HG02852 (cell line): ENCODE measurements around the gene PPOX.

ENCODE experiments used
- ATAC-seq: cut with Tn5 transposase; IDR thresholded peaks from one replicate; pipeline ENCODE4 v1.9.1; 2021; ENCODE audit warnings: mild to moderate bottlenecking, moderate library complexity; ENCODE audit not compliant: unreplicated experiment

Gene PPOX

DNA sequence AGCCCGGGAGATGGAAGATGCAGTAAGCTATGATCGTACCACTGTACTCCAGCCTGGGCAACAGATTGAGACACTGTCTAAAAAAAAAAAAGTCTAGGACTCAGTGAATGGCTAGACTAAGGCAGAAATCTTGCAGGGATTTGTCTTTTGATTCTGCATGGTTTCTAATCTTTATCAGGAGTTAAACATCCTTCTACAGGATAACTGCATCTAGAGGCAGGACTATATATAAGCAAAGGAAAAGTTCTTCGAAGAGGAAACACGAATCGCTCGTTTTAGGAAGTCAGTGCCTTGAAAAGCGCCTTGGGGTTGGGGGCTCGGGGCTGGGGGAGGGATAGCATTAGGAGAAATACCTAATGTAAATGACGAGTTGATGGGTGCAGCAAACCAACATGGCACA, 13.1 kb upstream of the PPOX start:
- no peak for ATAC-seq

DNA sequence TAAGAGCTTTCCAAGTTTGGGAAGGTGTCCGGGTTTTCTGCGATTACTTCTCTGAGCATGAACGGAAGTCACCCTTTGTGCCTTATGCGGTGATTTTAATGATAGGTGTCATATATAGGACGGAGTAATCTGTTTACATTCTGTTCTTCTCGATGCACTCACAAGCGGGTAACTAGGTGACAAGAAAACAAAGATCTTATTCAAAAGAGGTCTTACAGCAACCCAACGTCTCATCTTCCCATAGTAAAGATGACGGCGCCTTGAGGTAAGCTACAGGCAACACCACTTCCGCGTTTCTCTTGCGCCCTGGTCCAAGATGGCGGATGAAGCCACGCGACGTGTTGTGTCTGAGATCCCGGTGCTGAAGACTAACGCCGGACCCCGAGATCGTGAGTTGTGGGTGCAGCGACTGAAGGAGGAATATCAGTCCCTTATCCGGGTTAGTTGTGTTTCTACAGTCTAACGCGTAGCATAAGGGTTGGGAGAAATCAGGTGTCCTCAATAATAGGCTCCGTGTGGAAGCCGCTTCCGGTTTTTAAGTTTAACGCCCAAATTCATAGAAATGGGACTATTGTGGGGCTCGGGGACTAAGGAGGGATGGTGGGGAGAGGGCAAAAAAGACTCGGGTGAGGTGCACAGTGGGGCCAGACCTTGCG, 12.4 kb upstream of the PPOX start, which contains the start of gene UFC1:
TSS of gene UFC1 (plus strand) at position 297 of the 656 bp plus-strand sequence. CDS start at position 317, 20 bp downstream.
- peak; percentile 86 for ATAC-seq

DNA sequence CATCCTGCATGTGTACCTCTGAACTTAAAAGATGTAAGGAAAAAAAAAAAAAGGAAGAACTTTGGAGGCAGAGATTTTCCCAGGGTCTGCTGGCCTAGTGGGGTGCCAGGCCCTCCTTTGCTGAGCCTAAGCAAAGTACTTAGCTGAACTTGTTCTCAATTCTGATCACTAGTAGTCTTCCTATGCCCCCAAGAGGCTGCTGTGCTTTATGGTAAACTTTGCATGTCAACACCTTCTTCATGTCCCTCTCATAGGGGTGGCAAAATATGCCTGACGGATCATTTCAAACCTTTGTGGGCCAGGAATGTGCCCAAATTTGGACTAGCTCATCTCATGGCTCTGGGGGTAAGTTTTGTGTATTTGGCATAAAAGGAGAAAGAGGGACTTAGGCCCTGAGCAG, 8.4 kb upstream of the PPOX start:
- ATAC-seq: no peak

DNA sequence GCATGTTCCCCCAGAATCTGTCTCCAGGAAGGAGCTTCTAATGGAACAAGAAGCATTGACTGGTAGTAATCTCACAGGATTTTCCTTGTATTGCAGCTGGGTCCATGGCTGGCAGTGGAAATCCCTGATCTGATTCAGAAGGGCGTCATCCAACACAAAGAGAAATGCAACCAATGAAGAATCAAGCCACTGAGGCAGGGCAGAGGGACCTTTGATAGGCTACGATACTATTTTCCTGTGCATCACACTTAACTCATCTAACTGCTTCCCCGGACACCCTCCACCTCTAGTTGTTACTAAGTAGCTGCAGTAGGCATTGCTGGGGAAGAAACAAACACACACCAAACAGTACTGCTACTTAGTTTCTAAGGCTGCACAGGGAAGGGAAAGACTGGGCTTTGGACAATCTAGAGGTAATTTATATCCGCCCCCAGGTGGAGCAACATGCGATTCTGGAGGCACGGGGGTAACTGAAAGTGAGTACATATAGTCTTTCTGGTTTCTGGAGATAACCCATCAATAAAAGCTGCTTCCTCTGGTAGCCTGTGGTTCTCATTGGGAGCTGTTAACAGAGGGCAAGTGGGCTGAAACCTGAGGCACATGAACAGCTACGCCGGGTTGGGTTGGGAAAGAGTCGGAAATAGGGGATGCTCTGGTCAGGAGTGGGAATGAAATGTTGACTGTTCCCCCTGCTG, 7.8 kb upstream of the PPOX start:
- ATAC-seq: no peak

DNA sequence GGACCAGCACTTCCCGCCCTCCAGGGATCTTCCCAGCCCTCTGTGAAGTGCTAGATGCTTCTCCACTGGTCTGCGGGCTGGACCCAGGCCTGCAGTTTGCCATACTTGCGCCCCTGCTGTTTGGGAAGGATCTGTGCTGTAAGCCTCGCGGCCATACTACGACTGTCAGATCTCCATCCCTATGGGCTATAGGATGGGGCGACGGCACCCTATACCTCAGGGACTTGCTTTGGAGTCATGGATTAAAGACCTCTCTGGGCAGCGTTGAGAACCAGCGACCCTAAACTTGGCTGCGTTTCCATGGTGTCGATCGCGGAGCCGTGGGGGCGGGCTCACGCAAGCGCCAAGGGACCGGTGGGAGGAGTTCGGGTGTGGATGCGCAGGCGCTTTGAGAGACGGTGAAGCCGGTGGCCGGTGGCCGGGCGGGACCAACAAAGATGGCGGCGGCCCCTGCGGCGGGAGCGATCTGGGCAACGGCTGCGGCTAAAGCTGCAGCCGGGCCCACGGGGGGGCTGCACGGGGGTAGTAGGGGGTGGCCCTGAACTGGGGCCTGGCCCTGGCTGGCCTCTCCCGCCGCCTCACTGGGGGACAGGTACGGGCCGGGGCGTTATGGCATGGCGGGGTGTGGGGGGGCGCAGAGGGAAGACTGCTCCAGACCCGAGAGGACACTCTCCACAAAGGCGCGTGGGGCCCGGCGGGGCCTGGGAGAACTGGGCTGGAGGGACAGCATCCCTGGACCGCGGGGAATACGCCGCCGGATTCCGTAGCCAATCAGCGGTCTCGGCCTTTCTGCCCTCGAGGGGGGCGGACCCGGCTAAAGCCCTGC, 6.9 kb upstream of the PPOX start, which contains the start of gene USP21:
TSS of gene USP21 (plus strand) at position 414 of the 826 bp plus-strand sequence. CDS start 1,141 bp downstream, outside the sequence.
- peak; percentile 86 for ATAC-seq

DNA sequence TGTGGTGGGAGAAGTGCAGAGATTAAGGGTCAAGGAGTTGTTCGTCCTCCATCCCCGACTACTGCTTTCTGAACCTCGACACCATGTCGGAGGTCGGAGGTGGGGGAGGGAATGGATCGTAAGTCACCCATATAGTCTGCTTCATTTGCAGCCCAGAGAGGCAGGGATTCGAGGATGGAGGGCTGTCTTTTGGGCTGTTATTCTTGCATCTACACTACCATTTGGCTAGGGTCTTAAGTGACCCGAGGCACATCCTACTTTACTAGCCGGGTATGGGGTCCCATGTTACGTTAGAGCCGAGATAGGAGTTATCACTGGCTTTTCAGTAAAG, 6.3 kb upstream of the PPOX start:
- no peak for ATAC-seq

DNA sequence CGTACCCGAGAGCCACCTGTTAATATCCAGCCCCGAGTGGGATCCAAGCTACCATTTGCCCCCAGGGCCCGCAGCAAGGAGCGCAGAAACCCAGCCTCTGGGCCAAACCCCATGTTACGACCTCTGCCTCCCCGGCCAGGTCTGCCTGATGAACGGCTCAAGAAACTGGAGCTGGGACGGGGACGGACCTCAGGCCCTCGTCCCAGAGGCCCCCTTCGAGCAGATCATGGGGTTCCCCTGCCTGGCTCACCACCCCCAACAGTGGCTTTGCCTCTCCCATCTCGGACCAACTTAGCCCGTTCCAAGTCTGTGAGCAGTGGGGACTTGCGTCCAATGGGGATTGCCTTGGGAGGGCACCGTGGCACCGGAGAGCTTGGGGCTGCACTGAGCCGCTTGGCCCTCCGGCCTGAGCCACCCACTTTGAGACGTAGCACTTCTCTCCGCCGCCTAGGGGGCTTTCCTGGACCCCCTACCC, 5.5 kb upstream of the PPOX start:
- ATAC-seq: no peak

DNA sequence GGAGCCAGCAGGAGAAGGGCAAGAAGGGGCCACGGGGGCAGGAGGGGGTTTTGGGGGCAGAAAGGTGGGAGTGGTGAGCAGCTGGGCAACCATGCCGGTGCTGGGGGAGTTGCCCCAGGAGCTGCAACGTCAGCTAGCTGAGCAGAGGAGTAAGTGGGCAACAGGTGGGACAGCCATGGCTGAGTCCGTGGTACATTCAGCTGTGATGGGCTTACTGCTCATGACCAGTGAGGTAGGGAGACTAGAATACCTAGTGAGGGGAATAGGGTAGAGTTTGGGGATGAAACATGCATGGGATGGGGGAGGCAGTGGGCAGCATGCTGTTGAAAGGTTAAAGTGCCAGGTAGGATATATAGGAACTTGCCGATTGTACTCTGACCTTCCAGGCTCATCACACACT, 4.6 kb upstream of the PPOX start:
- ATAC-seq: no peak

DNA sequence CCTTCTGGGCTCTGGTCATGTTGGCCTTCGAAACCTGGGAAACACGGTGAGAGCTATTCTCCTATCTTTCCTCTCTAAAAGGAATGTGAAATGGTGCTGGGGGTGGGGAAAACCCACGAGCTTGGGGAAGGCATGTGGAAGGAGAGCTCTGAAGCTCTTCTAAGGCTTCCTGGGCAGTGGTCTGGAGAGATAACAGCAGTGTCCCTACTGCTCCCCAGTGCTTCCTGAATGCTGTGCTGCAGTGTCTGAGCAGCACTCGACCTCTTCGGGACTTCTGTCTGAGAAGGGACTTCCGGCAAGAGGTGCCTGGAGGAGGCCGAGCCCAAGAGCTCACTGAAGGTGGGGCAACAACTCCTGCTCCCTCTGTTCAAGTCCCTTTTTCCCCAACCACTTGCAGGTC, 4.2 kb upstream of the PPOX start:
- no peak for ATAC-seq

DNA sequence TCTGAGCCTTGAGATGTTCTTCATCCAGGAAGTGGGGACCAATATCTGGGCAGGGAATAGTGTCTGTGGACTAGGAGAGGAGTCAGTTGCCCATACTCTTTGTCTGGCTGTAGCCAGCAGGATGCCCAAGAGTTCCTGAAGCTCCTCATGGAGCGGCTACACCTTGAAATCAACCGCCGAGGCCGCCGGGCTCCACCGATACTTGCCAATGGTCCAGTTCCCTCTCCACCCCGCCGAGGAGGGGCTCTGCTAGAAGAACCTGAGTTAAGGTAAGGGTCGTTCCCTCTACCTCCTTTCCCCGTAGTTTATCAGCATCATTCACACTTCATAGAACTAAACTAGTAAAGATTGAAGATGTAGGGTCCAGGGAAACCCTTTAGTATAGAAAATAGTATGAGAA, 3.4 kb upstream of the PPOX start:
- ATAC-seq: no peak

DNA sequence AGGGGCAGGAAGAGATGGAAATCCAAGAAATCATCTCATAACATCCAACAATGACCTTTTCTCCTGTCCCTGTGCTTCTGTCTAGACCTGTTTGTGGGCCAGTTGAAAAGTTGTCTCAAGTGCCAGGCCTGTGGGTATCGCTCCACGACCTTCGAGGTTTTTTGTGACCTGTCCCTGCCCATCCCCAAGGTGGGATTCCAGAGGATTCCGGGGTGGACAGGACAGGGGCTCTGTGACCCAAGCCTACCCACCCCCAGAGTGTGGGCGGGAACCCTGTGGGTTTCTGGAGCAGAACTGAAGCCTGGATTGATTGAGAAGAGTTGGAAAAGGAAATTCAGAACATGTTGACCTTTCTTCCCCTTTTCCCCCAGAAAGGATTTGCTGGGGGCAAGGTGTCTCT, 2.4 kb upstream of the PPOX start:
- ATAC-seq: no peak

DNA sequence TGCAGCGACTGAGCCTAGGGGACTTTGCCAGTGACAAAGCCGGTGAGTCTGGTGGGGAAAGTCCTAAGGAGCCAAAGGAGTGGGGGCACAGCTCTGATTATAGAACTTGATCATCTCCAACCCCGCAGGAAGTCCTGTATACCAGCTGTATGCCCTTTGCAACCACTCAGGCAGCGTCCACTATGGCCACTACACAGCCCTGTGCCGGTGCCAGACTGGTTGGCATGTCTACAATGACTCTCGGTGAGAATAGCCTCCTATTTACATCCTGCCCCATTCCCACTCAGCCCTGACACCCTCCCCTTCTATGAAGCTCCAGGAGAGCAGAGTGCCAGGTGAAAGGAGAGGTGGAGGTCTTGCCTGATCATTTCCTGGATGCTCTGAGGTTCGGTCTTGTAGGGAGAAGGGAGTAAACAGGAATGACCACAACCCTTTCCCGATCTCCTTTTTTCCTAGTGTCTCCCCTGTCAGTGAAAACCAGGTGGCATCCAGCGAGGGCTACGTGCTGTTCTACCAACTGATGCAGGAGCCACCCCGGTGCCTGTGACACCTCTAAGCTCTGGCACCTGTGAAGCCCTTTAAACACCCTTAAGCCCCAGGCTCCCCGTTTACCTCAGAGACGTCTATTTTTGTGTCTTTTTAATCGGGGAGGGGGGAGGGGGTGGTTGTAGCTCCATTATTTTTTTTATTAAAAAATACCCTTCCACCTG, 1.2 kb upstream of the PPOX start:
- no peak for ATAC-seq

DNA sequence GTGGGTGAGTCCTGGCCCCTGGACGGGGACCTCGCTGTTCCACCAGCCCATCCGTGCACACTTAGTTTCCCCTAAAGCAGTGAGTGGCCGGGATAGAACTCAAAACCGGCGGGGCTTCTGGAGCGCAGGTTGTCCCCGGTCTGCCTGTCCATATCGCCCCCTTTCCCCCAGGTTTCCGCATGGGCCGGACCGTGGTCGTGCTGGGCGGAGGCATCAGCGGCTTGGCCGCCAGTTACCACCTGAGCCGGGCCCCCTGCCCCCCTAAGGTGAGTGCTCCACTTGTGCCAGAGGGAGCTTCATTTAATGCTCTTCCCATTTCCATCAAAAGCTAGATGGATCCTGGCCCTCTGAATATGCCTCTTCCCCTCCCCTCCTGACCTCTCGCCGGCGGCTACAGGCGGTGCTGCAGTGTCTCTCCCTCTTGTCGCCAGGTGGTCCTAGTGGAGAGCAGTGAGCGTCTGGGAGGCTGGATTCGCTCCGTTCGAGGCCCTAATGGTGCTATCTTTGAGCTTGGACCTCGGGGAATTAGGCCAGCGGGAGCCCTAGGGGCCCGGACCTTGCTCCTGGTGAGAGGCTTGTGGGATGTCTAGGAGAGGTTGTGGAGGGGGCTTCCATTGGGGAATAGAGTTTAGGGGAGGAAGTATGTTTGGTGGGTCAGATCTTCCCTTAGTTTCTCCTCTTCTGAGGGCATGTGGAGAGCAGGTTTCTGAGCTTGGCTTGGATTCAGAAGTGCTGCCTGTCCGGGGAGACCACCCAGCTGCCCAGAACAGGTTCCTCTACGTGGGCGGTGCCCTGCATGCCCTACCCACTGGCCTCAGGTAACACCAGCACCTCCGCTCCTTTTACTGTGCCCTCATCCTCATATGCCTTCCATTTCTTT, 683 bp downstream of the PPOX start:
- ATAC-seq: no peak

DNA sequence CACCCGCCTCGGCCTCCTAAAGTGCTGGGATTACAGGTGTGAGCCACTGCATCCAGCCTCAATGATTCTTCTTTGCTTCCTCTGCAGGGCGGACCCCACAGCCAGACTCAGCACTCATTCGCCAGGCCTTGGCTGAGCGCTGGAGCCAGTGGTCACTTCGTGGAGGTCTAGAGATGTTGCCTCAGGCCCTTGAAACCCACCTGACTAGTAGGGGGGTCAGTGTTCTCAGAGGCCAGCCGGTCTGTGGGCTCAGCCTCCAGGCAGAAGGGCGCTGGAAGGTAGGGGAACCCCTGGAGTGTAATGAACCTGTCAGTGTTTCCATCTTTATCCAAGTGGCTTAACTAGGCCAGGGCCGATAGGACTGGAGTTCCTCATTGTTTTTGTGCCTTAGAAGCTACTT, 2.7 kb downstream of the PPOX start:
- ATAC-seq: no peak

DNA sequence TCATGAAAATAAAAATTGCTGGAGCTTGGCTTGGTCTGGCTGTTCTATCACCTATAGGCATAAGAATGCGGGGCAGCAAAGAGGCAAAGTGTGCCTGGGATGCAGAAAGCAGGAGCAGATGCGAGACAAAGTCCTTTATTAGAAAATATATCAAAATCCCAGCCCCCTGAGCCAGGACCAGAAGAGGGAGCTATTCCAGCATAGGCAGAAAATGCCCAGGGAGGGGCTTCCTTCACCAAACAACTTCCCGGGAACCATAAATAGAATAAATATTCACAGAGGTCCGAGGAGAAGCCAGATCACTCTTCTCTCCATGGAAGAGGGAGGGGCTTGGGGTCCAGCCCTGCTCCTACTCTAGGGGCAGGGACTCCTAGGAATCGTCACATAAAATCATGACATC, 5.0 kb downstream of the PPOX start:
- no peak for ATAC-seq

DNA sequence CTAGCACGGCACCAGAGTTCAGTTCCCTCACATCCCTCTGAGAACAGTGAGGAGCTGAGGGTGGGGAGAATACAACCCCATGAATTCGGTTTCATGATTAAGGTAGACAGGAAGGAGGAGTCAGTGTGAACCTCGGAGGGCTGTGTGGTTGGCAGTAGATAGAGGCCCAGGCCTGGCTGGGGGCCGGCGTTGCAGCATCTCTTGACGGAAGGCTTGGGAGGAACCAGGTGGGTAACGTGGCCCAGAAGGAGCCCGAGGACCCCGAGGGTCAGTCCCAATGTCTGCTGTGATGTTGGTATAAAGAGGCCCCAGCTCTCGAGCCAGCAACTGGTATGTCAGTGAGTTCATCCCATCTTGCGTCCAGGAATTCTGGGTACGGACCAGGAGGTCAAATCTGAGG, 5.5 kb downstream of the PPOX start:
- ATAC-seq: no peak

DNA sequence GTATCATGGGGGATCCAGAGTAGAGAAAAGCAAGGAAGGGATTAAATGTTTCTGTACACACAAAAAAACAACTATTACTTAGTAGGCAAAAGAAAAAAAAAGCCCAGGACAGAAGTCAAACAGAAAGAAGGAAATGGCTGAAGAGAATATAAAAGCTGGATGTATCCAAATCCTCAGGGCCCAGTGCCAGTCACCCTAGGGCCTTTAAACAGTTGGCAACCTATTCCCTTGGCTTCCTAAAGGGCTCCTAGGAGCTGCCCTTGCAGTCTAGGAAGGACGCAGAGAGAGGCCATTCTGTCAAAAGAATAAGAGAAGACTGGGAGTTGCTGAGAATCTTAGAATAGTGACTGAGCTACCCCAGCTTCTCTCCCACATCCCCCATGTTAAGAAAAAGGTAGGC, 6.1 kb downstream of the PPOX start:
- ATAC-seq: no peak

DNA sequence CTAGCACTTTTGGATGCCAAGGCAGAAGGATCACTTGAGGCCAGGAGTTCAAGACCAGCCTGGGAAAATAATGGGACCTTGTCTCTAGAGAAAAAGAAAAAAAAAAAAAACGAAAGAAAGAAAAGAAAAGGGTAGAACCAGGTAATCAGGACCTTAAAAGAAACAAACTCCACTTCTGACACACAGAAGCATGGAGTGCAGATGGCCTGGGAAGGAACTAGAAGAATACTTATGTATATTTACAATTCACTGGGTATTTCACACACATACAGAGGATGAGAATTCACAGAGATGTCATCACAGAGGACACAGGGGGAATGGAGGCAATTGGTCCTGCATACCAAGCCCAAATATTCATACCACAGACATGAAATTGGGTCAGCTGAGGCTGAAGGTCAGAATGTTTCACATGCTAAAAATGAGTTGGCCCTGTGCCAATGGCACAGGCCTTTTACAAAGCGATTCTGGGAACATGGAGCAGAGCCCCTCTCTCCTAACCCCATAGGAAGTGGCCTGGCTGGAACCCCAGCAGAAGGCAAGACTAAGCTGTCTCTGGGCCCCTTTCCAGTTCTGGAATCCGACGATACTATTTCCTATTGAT, 6.7 kb downstream of the PPOX start:
- no peak for ATAC-seq

DNA sequence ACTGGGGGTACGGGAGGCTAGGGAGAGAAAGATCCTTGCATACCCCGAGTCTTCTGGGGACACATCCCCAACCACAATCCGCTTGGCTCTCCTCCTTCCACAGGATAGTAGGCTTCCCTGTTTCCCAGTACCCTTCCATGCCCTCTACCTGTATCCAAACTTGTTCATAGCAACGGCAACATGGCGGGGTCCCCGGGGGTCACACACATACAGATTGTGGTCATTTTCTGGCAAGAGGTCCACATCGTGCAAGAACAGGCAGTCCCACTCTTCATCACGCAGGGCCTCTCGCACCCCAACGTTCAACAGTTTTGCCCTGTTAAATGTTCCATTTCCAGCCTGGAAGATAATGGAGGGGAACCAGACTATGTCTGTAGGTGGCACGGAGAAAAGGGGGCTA, 7.5 kb downstream of the PPOX start:
- no peak for ATAC-seq

DNA sequence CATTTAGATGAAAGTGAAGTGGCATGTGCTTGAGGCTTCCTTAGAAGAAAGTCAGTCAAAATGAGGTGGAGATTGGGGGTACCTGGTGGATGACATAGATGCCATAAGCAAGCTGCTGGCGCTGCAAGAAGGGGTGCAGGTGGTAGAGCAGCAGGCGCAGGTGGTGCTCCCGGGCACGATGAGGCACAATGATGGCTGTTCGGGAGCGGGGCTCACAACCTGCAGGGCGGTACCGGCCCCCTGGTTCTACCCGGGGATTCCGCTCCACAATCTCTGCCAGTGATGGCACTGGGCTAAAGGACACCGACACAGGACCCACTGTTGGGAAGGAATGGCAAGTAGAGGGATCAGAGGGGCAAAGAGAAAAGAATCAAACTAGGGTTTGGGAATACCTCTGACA, 8.7 kb downstream of the PPOX start:
- ATAC-seq: no peak
